MM.1S (cell line): ENCODE measurements around the gene MFNG.

ENCODE experiments used
- DNase-seq: peaks from one replicate; pipeline ENCODE4 v3.0.0-alpha.2; 2015
- H2AFZ ChIP-seq: fragments of 300-600 bp; sonication (generic); 2 replicates; pipeline ENCODE4 v1.6.0; 2016; ENCODE audit warnings: antibody characterized with exemption, low read length
- H3F3A ChIP-seq: fragments of 300-600 bp; sonication (generic); 2 replicates; pipeline ENCODE4 v1.6.1; 2016; ENCODE audit warnings: mild to moderate bottlenecking, antibody characterized with exemption, low read length, moderate library complexity, mixed read lengths; ENCODE audit not compliant: insufficient read depth
- H3K27ac ChIP-seq: fragments of 300-600 bp; sonication (generic); 2 replicates; pipeline ENCODE4 v1.5.1; 2016; ENCODE audit warnings: mild to moderate bottlenecking, low read length
- H3K27me3 ChIP-seq: fragments of 300-600 bp; sonication (generic); replicated peaks from 2 replicates; pipeline ENCODE4 v1.6.0; 2016; ENCODE audit warnings: low read length; ENCODE audit not compliant: insufficient read depth
- H3K36me3 ChIP-seq: fragments of 300-600 bp; sonication (generic); replicated peaks from 2 replicates; pipeline ENCODE4 v1.6.1; 2016; ENCODE audit warnings: mild to moderate bottlenecking, low read length, mixed read lengths; ENCODE audit not compliant: insufficient read depth
- H3K4me1 ChIP-seq: fragments of 300-600 bp; sonication (generic); 2 replicates; pipeline ENCODE4 v1.6.1; 2016; ENCODE audit warnings: low read length, mixed read lengths
- H3K4me2 ChIP-seq: fragments of 300-600 bp; sonication (generic); 2 replicates; pipeline ENCODE4 v1.6.0; 2016; ENCODE audit warnings: low read depth, low read length
- H3K4me3 ChIP-seq: fragments of 300-600 bp; sonication (generic); 2 replicates; pipeline ENCODE4 v1.5.1; 2016; ENCODE audit warnings: low read length, mixed read lengths
- H3K79me2 ChIP-seq: fragments of 300-600 bp; sonication (generic); 2 replicates; pipeline ENCODE4 v1.6.1; 2016; ENCODE audit warnings: mixed run types, low read length, mixed read lengths
- H3K9ac ChIP-seq: fragments of 300-600 bp; sonication (generic); 2 replicates; pipeline ENCODE4 v1.6.1; 2016; ENCODE audit warnings: low read length, mixed read lengths
- H3K9me2 ChIP-seq: fragments of 300-600 bp; sonication (generic); replicated peaks from 2 replicates; pipeline ENCODE4 v1.6.1; 2016; ENCODE audit warnings: mild to moderate bottlenecking, low read length, mixed read lengths; ENCODE audit not compliant: insufficient read depth
- H3K9me3 ChIP-seq: fragments of 300-600 bp; sonication (generic); replicated peaks from 2 replicates; pipeline ENCODE4 v1.6.1; 2016; ENCODE audit warnings: mild to moderate bottlenecking, low read length, mixed read lengths; ENCODE audit not compliant: insufficient read depth
- H4K20me1 ChIP-seq: fragments of 300-600 bp; sonication (generic); 2 replicates; pipeline ENCODE4 v1.6.1; 2016; ENCODE audit warnings: mild to moderate bottlenecking, low read length, moderate library complexity, mixed read lengths; ENCODE audit not compliant: insufficient read depth
- CTCF ChIP-seq: fragments of 300-600 bp; sonication (generic); IDR thresholded peaks from 2 replicates; pipeline ENCODE4 v1.5.1; 2016; ENCODE audit warnings: antibody characterized with exemption, low read length, mixed read lengths
- EZH2 ChIP-seq: fragments of 300-600 bp; sonication (generic); optimal IDR thresholded peaks from 2 replicates; pipeline ENCODE3; 2017; ENCODE audit warnings: low read depth, mild to moderate bottlenecking, antibody characterized with exemption, low read length, mixed read lengths
- EZH2phosphoT487 ChIP-seq: fragments of 300-600 bp; sonication (generic); IDR thresholded peaks from 2 replicates; pipeline ENCODE4 v1.6.1; 2018; ENCODE audit warnings: antibody characterized with exemption, low read length

MFNG gene

DNA sequence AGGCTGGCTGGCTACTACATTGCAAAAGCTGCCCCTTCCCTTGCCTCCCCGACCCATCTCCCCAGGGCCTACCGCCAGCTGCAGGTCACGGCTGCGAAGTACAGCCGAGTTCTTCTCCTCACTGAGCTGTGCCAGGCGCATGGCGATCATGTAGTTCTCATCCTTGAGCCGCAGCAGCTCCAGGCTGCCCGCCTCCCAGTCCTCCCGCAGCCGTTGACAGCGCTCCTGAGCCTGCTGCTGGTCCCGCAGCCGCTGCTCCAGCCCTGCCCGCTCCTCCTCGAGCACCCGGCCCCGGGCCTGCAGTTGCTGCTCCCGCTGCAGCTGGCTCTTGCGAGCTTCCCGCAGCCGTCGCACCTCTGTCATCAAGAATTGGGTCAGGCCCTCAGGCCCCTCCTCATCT lies 29.7 kb upstream of the MFNG start:
- Histone ChIP-seq H3K4me2 (no peak overlapping the region), H3K9ac (no peak overlapping the region), H3K4me1 (no peaks in the 10 kb centered on the region), H3K9me3 (no peaks in the 10 kb centered on the region), H3K27ac (no peak overlapping the region), H3K4me3 (no peak overlapping the region), H3K36me3 (no peaks in the 10 kb centered on the region), H3K27me3 (peaks cover 82% of the 10 kb centered on the region), H3K9me2 (no peaks in the 10 kb centered on the region), H4K20me1 (no peaks in the 10 kb centered on the region), H3F3A (no peaks in the 10 kb centered on the region), H2AFZ (no peak overlapping the region), H3K79me2 (no peaks in the 10 kb centered on the region)
- no peak for TF ChIP-seq EZH2
- TF ChIP-seq CTCF = no peak
- TF ChIP-seq EZH2phosphoT487 = no peak
- no peak for DNase-seq

- no peaks in the 10 kb centered on the region for H4K20me1 ChIP-seq
- TF ChIP-seq CTCF = no peak
- TF ChIP-seq EZH2phosphoT487 = no peak
- TF ChIP-seq EZH2 = no peak
- no peaks in the 10 kb centered on the region for H3K9me3 ChIP-seq
- no peak overlapping the region for H3K4me3 ChIP-seq
- no peaks in the 10 kb centered on the region for H3K36me3 ChIP-seq
- no peaks in the 10 kb centered on the region for H3K79me2 ChIP-seq
- DNase-seq = no peak
- H3K9ac ChIP-seq = no peak overlapping the region
- no peaks in the 10 kb centered on the region for H3F3A ChIP-seq
- H2AFZ ChIP-seq = no peak overlapping the region
- no peak overlapping the region for H3K27ac ChIP-seq
- H3K4me1 ChIP-seq = no peaks in the 10 kb centered on the region
- no peaks in the 10 kb centered on the region for H3K9me2 ChIP-seq
- no peak overlapping the region for H3K4me2 ChIP-seq
- peaks cover 75% of the 10 kb centered on the region for H3K27me3 ChIP-seq
These were observed 28.4 kb upstream of the MFNG start for GRCh38 chr22:37514526-37515051.

DNA sequence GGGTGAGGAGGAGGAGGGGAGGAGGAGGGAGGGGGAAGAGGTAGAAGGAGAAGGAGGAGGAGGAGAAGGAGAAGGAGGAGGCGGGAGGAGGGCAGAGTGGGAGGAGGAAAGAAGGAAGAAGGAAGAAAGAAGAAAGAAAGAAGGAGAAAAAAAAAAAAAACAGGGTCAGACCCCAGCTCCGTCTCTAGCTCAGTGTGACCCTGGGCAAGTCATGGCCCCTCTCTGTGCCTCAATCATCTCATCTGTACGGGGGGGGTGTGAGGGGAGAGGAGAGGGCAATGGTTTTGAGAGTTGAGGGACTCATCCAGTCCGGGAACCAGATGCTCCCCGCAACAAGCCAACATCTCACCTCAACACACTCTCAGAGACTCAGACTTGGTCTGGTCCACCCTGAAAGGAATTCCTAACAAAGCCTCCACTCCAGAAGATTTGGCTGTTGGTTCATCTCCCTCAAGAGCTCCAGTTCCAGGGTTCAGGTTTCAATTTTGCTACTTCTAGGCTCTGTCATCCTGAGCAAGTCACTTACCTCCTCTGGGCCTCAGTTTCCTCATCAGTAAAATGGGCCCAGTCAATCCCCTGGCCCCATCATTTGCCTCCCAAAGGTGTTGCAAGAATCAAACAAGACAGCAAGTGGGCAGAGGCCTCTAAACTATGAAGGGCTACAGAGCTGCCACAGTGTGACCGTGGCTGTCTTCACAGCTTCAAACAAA lies 25.4 kb upstream of the MFNG start:
- no peaks in the 10 kb centered on the region for H3K9me3 ChIP-seq
- no peak overlapping the region for H3K9ac ChIP-seq
- no peaks in the 10 kb centered on the region for H3K4me1 ChIP-seq
- H3K36me3 ChIP-seq = no peaks in the 10 kb centered on the region
- H3F3A ChIP-seq = no peaks in the 10 kb centered on the region
- TF ChIP-seq EZH2phosphoT487 (no peak), CTCF (no peak), EZH2 (no peak)
- H2AFZ ChIP-seq = no peak overlapping the region
- H3K27me3 ChIP-seq = peaks cover 52% of the 10 kb centered on the region
- H3K4me3 ChIP-seq = no peak overlapping the region
- no peak overlapping the region for H3K4me2 ChIP-seq
- DNase-seq = no peak
- no peaks in the 10 kb centered on the region for H3K9me2 ChIP-seq
- H3K27ac ChIP-seq = no peak overlapping the region
- no peaks in the 10 kb centered on the region for H3K79me2 ChIP-seq
- no peaks in the 10 kb centered on the region for H4K20me1 ChIP-seq
